HEK293 (cell line): ENCODE measurements around the gene CDCA8.

Source experiments
- CTCF ChIA-PET: fragments of 350-600 bp; formaldehyde crosslinking; extraction: SDS; loops from one replicate; lab custom pipeline; 2021; ENCODE audit warnings: antibody characterized with exemption; lab: Yijun Ruan, JAX
- POLR2A ChIA-PET: fragments of 300-600 bp; formaldehyde crosslinking; extraction: SDS; loops from one replicate; lab custom pipeline; 2020; ENCODE audit warnings: antibody characterized with exemption, inconsistent platforms; lab: Yijun Ruan, JAX
- H3K27ac ChIP-seq: fragments of 200-500 bp; sonication (Bioruptor generic); 2 replicates; pipeline ENCODE4 v1.5.1; 2014; ENCODE audit warnings: low read depth, low read length, control low read depth, inconsistent platforms; ENCODE audit errors: extremely low read depth
- H3K36me3 ChIP-seq, 2 experiments: fragments of 200-500 bp in 1 of 2; sonication (Bioruptor generic) in 1 of 2; 1 replicate in 1 of 2; 2 replicates in 1 of 2; pipeline ENCODE4 v1.5.1; 2014 to 2017; ENCODE audit warnings: inconsistent platforms in 2 of 2, low read length in 2 of 2; ENCODE audit not compliant: control insufficient read depth in 2 of 2, insufficient read depth in 1 of 2
- H3K4me1 ChIP-seq: fragments of 200-500 bp; sonication (Bioruptor generic); 2 replicates; pipeline ENCODE4 v1.5.1; 2014; ENCODE audit warnings: mild to moderate bottlenecking, low read length, inconsistent platforms; ENCODE audit not compliant: control insufficient read depth, insufficient read depth
- H3K4me3 ChIP-seq: 2 replicates; pipeline ENCODE4 v1.5.1; 2011; ENCODE audit warnings: low read depth, mild to moderate bottlenecking, control low read depth, low read length, moderate library complexity
- H3K9me3 ChIP-seq: fragments of 200-500 bp; sonication (Bioruptor generic); 2 replicates; pipeline ENCODE4 v1.5.1; 2014; ENCODE audit warnings: low read depth, low read length, inconsistent platforms; ENCODE audit not compliant: control insufficient read depth, insufficient read depth
- BCL11B ChIP-seq: fragments of 450-650 bp; formaldehyde crosslinking; IDR thresholded peaks from 2 replicates; pipeline ENCODE4 v1.5.1; 2016; ENCODE audit warnings: low read depth, missing biosample characterization, missing genetic modification characterization
- KLF17 ChIP-seq: fragments of 450-650 bp; formaldehyde crosslinking; IDR thresholded peaks from 2 replicates; pipeline ENCODE4 v1.5.1; 2016; ENCODE audit warnings: missing biosample characterization, missing genetic modification characterization
- SETDB1 ChIP-seq: IDR thresholded peaks from one replicate; pipeline ENCODE4 v1.6.1; 2017; ENCODE audit warnings: mild to moderate bottlenecking, low read length, moderate library complexity, mixed read lengths; ENCODE audit not compliant: insufficient read length
- TCF7L2 ChIP-seq: IDR thresholded peaks from 2 replicates; pipeline ENCODE4 v1.6.1; 2011; ENCODE audit warnings: low read depth, mild to moderate bottlenecking, inconsistent platforms, low read length, moderate library complexity, borderline replicate concordance
- WT1 ChIP-seq: fragments of 450-650 bp; formaldehyde crosslinking; IDR thresholded peaks from 2 replicates; pipeline ENCODE4 v1.5.1; 2016; ENCODE audit warnings: missing biosample characterization, missing genetic modification characterization
- ZBTB20 ChIP-seq: fragments of 450-650 bp; formaldehyde crosslinking; IDR thresholded peaks from 2 replicates; pipeline ENCODE4 v1.5.1; 2016; ENCODE audit warnings: missing biosample characterization, missing genetic modification characterization
- ZBTB8A ChIP-seq: fragments of 450-650 bp; formaldehyde crosslinking; IDR thresholded peaks from 2 replicates; pipeline ENCODE4 v1.5.1; 2016; ENCODE audit warnings: missing biosample characterization, missing genetic modification characterization
- ZNF140 ChIP-seq: fragments of 450-650 bp; formaldehyde crosslinking; IDR thresholded peaks from 2 replicates; pipeline ENCODE4 v1.5.1; 2016; ENCODE audit warnings: missing biosample characterization, missing genetic modification characterization
- ZNF2 ChIP-seq: fragments of 450-650 bp; formaldehyde crosslinking; IDR thresholded peaks from 2 replicates; pipeline ENCODE4 v1.5.1; 2016; ENCODE audit warnings: missing biosample characterization, missing genetic modification characterization
- ZNF37A ChIP-seq: fragments of 450-650 bp; IDR thresholded peaks from 2 replicates; pipeline ENCODE4 v1.5.1; 2018; ENCODE audit warnings: missing biosample characterization, missing genetic modification characterization
- ZNF416 ChIP-seq: fragments of 450-650 bp; formaldehyde crosslinking; IDR thresholded peaks from 2 replicates; pipeline ENCODE4 v1.5.1; 2016; ENCODE audit warnings: missing biosample characterization, missing genetic modification characterization
- ZNF426 ChIP-seq: fragments of 450-650 bp; formaldehyde crosslinking; IDR thresholded peaks from 2 replicates; pipeline ENCODE4 v1.5.1; 2017; ENCODE audit warnings: missing biosample characterization, missing genetic modification characterization, mild to moderate bottlenecking, inconsistent platforms, moderate library complexity
- ZNF514 ChIP-seq: fragments of 450-650 bp; formaldehyde crosslinking; IDR thresholded peaks from 2 replicates; pipeline ENCODE4 v1.5.1; 2016; ENCODE audit warnings: missing biosample characterization, missing genetic modification characterization
- ZNF529 ChIP-seq: fragments of 450-650 bp; formaldehyde crosslinking; IDR thresholded peaks from 2 replicates; pipeline ENCODE4 v1.5.1; 2017; ENCODE audit warnings: missing genetic modification characterization, missing biosample characterization; ENCODE audit not compliant: insufficient replicate concordance
- ZNF544 ChIP-seq: fragments of 450-650 bp; formaldehyde crosslinking; IDR thresholded peaks from 2 replicates; pipeline ENCODE4 v1.5.0; 2017; ENCODE audit warnings: missing biosample characterization, missing genetic modification characterization
- ZNF571 ChIP-seq: fragments of 450-650 bp; formaldehyde crosslinking; IDR thresholded peaks from 2 replicates; pipeline ENCODE4 v1.5.0; 2017; ENCODE audit warnings: missing biosample characterization, missing genetic modification characterization
- ZNF621 ChIP-seq: fragments of 450-650 bp; formaldehyde crosslinking; IDR thresholded peaks from 2 replicates; pipeline ENCODE4 v1.5.1; 2017; ENCODE audit warnings: missing biosample characterization, missing genetic modification characterization
- ZNF654 ChIP-seq: fragments of 450-650 bp; formaldehyde crosslinking; IDR thresholded peaks from 2 replicates; pipeline ENCODE4 v1.5.1; 2016; ENCODE audit warnings: low read depth, missing biosample characterization, missing genetic modification characterization
- ZNF660 ChIP-seq: fragments of 450-650 bp; IDR thresholded peaks from 2 replicates; pipeline ENCODE4 v1.5.1; 2018; ENCODE audit warnings: missing biosample characterization, mild to moderate bottlenecking, missing genetic modification characterization
- ZNF692 ChIP-seq: fragments of 450-650 bp; formaldehyde crosslinking; IDR thresholded peaks from 2 replicates; pipeline ENCODE4 v1.5.1; 2016; ENCODE audit warnings: missing biosample characterization, missing genetic modification characterization
- ZNF701 ChIP-seq: fragments of 450-650 bp; formaldehyde crosslinking; IDR thresholded peaks from 2 replicates; pipeline ENCODE4 v1.5.1; 2016; ENCODE audit warnings: missing biosample characterization, missing genetic modification characterization
- ZNF837 ChIP-seq: fragments of 450-650 bp; formaldehyde crosslinking; IDR thresholded peaks from 2 replicates; pipeline ENCODE4 v1.5.1; 2016; ENCODE audit warnings: missing biosample characterization, missing genetic modification characterization
- ZSCAN16 ChIP-seq: fragments of 450-650 bp; formaldehyde crosslinking; IDR thresholded peaks from 2 replicates; pipeline ENCODE4 v1.5.1; 2016; ENCODE audit warnings: missing biosample characterization, missing genetic modification characterization
- TF ChIP-seq, protein P1 (sequence below): fragments of 450-650 bp; formaldehyde crosslinking; IDR thresholded peaks from 2 replicates; pipeline ENCODE4 v1.5.1; 2016; ENCODE audit warnings: missing biosample characterization, missing genetic modification characterization, borderline replicate concordance
- TF ChIP-seq, protein P2 (sequence below): fragments of 450-650 bp; formaldehyde crosslinking; IDR thresholded peaks from 2 replicates; pipeline ENCODE4 v1.5.1; 2016; ENCODE audit warnings: missing biosample characterization, missing genetic modification characterization, borderline replicate concordance

CDCA8 gene

GRCh38 chr1:37680933-37681332 is 11.4 kb upstream of the CDCA8 start:
- no peak overlapping the region for H3K27ac ChIP-seq
- ChIA-PET CTCF (interaction anchor here (0.6 to 11.0 kb wide), 9 partner anchors 8 to 237 kb away, joined by 3 to 183 read pairs (median 6); no protein-coding TSS in a partner anchor), POLR2A (interaction anchor here (1.0 kb wide), 1 partner anchor 10 kb away, joined by 3 read pairs; a partner anchor contains a TSS)
- no peak for TF ChIP-seq ZNF692
- TF ChIP-seq ZNF2, result no peak
- TF ChIP-seq KLF17 (tag by site-specific recombination), result no peak
- no peak for TF ChIP-seq SETDB1
- TF ChIP-seq ZNF140 (tag by site-specific recombination), result no peak
- no peak for TF ChIP-seq ZNF701 (tag by site-specific recombination)
- no peak for TF ChIP-seq BCL11B (tag by site-specific recombination)
- TF ChIP-seq, protein P1, sequence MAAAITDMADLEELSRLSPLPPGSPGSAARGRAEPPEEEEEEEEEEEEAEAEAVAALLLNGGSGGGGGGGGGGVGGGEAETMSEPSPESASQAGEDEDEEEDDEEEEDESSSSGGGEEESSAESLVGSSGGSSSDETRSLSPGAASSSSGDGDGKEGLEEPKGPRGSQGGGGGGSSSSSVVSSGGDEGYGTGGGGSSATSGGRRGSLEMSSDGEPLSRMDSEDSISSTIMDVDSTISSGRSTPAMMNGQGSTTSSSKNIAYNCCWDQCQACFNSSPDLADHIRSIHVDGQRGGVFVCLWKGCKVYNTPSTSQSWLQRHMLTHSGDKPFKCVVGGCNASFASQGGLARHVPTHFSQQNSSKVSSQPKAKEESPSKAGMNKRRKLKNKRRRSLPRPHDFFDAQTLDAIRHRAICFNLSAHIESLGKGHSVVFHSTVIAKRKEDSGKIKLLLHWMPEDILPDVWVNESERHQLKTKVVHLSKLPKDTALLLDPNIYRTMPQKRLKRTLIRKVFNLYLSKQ (tag by site-specific recombination), result no peak
- TF ChIP-seq ZBTB8A, result no peak
- no peak for TF ChIP-seq ZNF37A (tag by site-specific recombination)
- TF ChIP-seq ZNF514, result no peak
- no peak for TF ChIP-seq ZSCAN16
- no peak for TF ChIP-seq ZNF837 (tag by site-specific recombination)
- TF ChIP-seq ZBTB20, result no peak
- no peak for TF ChIP-seq ZNF426
- no peak for TF ChIP-seq ZNF529 (tag by site-specific recombination)
- TF ChIP-seq WT1 (tag by site-specific recombination), result no peak
- no peak for TF ChIP-seq TCF7L2
- H3K36me3 ChIP-seq, result peaks cover 0 to 48% of the 10 kb centered on the region in 2 experiments; a peak in 2 of 3 replicates
- no peaks in the 10 kb centered on the region for H3K9me3 ChIP-seq
- H3K4me1 ChIP-seq, result no peaks in the 10 kb centered on the region
- H3K4me3 ChIP-seq, result no peak overlapping the region

DNA sequence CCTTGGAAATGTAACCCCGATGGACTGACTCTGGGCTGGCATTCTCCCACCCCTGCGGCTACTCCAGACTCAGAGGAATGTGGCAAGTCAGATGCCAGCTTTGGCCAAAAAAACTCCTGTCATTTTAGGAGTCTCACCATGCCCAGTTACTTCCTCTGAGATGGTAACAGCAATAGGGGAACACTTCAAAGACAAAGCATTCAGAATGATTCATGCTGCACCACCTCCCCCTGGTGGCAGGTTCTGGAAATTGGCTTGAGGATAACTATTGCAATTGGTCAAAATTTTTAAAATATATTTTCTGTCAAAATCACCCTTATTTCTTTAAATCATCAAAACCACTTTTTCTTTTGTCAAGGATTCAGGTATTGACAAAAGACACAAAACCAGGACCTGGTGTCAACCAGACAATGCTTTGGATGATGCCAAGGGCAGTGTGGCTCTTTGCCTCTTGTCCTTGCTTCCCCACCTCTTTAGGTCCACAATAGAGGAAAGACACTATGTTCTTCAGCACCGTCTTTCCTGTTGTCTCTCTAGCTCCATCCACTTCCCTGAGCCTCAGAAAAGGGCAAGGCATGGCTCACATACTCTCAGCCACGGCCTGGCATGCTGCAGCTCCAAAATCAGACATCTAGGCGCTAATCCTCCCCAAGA is 9.9 kb upstream of the CDCA8 start:
- no peaks in the 10 kb centered on the region for H3K4me1 ChIP-seq
- peaks cover 7 to 59% of the 10 kb centered on the region in 2 experiments; a peak in 2 of 3 replicates for H3K36me3 ChIP-seq
- H3K27ac ChIP-seq, result no peak overlapping the region
- H3K4me3 ChIP-seq, result no peak overlapping the region
- POLR2A ChIA-PET, result interaction anchor here (1.1 to 1.6 kb wide), 3 partner anchors 9 to 88 kb away, joined by 3 read pairs; partner anchors contain the start of gene GNL2
- H3K9me3 ChIP-seq, result no peaks in the 10 kb centered on the region
- CTCF ChIA-PET, result interaction anchor here (0.6 to 11.0 kb wide), 47 partner anchors 8 to 1167 kb away, joined by 3 to 183 read pairs (median 5); partner anchors contain the start of genes C1orf122, DNALI1, MEAF6 and RSPO1
- TF ChIP-seq ZSCAN16 (no peak), ZNF416 (tag by site-specific recombination) (no peak), ZNF660 (tag by site-specific recombination) (0 out of 2 replicates have a peak, but pooled peaks have one; percentile 53), ZNF654 (tag by site-specific recombination) (peak; percentile 75), ZNF37A (tag by site-specific recombination) (no peak), ZNF621 (tag by site-specific recombination) (no peak), ZNF571 (tag by site-specific recombination) (no peak), KLF17 (tag by site-specific recombination) (no peak), ZNF544 (tag by site-specific recombination) (no peak), ZNF140 (tag by site-specific recombination) (no peak), SETDB1 (no peak)
- TF ChIP-seq, protein P2, sequence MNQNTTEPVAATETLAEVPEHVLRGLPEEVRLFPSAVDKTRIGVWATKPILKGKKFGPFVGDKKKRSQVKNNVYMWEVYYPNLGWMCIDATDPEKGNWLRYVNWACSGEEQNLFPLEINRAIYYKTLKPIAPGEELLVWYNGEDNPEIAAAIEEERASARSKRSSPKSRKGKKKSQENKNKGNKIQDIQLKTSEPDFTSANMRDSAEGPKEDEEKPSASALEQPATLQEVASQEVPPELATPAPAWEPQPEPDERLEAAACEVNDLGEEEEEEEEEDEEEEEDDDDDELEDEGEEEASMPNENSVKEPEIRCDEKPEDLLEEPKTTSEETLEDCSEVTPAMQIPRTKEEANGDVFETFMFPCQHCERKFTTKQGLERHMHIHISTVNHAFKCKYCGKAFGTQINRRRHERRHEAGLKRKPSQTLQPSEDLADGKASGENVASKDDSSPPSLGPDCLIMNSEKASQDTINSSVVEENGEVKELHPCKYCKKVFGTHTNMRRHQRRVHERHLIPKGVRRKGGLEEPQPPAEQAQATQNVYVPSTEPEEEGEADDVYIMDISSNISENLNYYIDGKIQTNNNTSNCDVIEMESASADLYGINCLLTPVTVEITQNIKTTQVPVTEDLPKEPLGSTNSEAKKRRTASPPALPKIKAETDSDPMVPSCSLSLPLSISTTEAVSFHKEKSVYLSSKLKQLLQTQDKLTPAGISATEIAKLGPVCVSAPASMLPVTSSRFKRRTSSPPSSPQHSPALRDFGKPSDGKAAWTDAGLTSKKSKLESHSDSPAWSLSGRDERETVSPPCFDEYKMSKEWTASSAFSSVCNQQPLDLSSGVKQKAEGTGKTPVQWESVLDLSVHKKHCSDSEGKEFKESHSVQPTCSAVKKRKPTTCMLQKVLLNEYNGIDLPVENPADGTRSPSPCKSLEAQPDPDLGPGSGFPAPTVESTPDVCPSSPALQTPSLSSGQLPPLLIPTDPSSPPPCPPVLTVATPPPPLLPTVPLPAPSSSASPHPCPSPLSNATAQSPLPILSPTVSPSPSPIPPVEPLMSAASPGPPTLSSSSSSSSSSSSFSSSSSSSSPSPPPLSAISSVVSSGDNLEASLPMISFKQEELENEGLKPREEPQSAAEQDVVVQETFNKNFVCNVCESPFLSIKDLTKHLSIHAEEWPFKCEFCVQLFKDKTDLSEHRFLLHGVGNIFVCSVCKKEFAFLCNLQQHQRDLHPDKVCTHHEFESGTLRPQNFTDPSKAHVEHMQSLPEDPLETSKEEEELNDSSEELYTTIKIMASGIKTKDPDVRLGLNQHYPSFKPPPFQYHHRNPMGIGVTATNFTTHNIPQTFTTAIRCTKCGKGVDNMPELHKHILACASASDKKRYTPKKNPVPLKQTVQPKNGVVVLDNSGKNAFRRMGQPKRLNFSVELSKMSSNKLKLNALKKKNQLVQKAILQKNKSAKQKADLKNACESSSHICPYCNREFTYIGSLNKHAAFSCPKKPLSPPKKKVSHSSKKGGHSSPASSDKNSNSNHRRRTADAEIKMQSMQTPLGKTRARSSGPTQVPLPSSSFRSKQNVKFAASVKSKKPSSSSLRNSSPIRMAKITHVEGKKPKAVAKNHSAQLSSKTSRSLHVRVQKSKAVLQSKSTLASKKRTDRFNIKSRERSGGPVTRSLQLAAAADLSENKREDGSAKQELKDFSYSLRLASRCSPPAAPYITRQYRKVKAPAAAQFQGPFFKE (tag by site-specific recombination), result no peak
